NCI-H510A treated with DMSO at 0.1 percent for 48 hours (cell line): ENCODE results near the gene CEP70.

ENCODE experiments used
- DNase-seq: peaks from one replicate; lab custom pipeline; 2025; lab: John Stamatoyannopoulos, UW

CEP70 gene

GRCh38 chr3:138451595-138452162 lies 142.4 kb downstream of the CEP70 start:
- DNase-seq: no peak

GRCh38 chr3:138450704-138451424 lies 143.2 kb downstream of the CEP70 start:
- no peak for DNase-seq

GRCh38 chr3:138450181-138450580 lies 143.9 kb downstream of the CEP70 start:
- no peak for DNase-seq

GRCh38 chr3:138449490-138449889 lies 144.6 kb downstream of the CEP70 start:
- no peak for DNase-seq

GRCh38 chr3:138448631-138449030 lies 145.4 kb downstream of the CEP70 start:
- DNase-seq: no peak

- no peak for DNase-seq
Measured at GRCh38 chr3:138445654-138446053, 148.4 kb downstream of the CEP70 start.

- DNase-seq: no peak
Measured at GRCh38 chr3:138445236-138445635, 148.8 kb downstream of the CEP70 start.
